Aorta (tissue), 5 donors: Measurements from ENCODE around the gene TSHZ2. TPM values are rescaled to one million over a fixed set of nuclear protein-coding genes. Genes with fewer than 3 reads are reported as not detected.

Experiments
- ATAC-seq: fragments of 200-7000 bp; cut with Tn5 transposase; one replicate; pipeline ENCODE4 v1.9.1; 2022; ENCODE audit warnings: moderate library complexity; ENCODE audit not compliant: low FRiP score
- DNase-seq, 2 donors: peaks; one replicate each; pipeline ENCODE4 v3.0.0-alpha.2; 2020
- H3K27ac ChIP-seq, 2 donors: one replicate each; pipeline ENCODE4 v1.5.1; 2013; ENCODE audit warnings: low read length in 2 of 2, mild to moderate bottlenecking in 2 of 2, moderate library complexity in 2 of 2, control low read depth in 1 of 2, inconsistent platforms in 1 of 2, low read depth in 1 of 2
- H3K27me3 ChIP-seq, 2 donors: one replicate each; pipeline ENCODE4 v1.6.1; 2013; ENCODE audit warnings: control low read depth in 1 of 2, low read length in 1 of 2, mild to moderate bottlenecking in 1 of 2, moderate library complexity in 1 of 2; ENCODE audit not compliant: insufficient read depth in 2 of 2, control insufficient read depth in 1 of 2
- H3K36me3 ChIP-seq, 2 donors: one replicate each; pipeline ENCODE4 v1.6.1; 2013; ENCODE audit warnings: control low read depth in 1 of 2, low read length in 1 of 2, mild to moderate bottlenecking in 1 of 2; ENCODE audit not compliant: insufficient read depth in 2 of 2, control insufficient read depth in 1 of 2
- H3K4me1 ChIP-seq, 2 donors: one replicate each; pipeline ENCODE4 v1.6.1; 2013; ENCODE audit warnings: low read length in 2 of 2, control low read depth in 1 of 2, mild to moderate bottlenecking in 1 of 2, moderate library complexity in 1 of 2; ENCODE audit not compliant: insufficient read depth in 2 of 2, control insufficient read depth in 1 of 2
- H3K4me3 ChIP-seq, 2 donors: one replicate each; pipeline ENCODE4 v1.5.1; 2013; ENCODE audit warnings: low read length in 2 of 2, control low read depth in 1 of 2, mild to moderate bottlenecking in 1 of 2
- H3K9me3 ChIP-seq: one replicate; pipeline ENCODE4 v1.6.1; 2013; ENCODE audit warnings: mild to moderate bottlenecking, low read length; ENCODE audit not compliant: control insufficient read depth
- WGBS, 2 donors: extraction: QIAGEN DNeasy Blood & Tissue Kit; methylation state at CpG; one replicate each; pipeline ENCODE4 v1.1.7; 2013; 5-methylcytosine and 5-hydroxymethylcytosine counted together
- intact Hi-C, 2 donors: fragments of 100-400 bp; cut with DNase I; formaldehyde crosslinking; loops; one replicate each; pipeline versions ENCODE4 v1.14.2 to v1.15.0; 2022
- polyA plus RNA-seq, 2 donors: library from polyadenylated mRNA; stranded (reverse); fragments of 200-250 nt; gene quantifications; one replicate each; pipeline ENCODE4 v1.2.3, GENCODE V29; 2013
- total RNA-seq, 2 donors: library from RNA; stranded (reverse); fragmentation: NEBNext Ultra II Directional; extraction: Animal tissue kit (Norgen Biotek cat#: 25700); gene quantifications; one replicate each; pipeline ENCODE4 v1.2.1, GENCODE V29; 2021
- donor health status: healthy with polysubstance abuse.
- donor health status: Bipolar disorder and iron deficiency.
- donor health status: DM: no; HTN: no; CAD: no.
- donor health status: DM: no; HTN: no; CAD: no.
- donor health status: DM: yes; HTN: yes; CAD: no.

TSHZ2 gene
- total and polyA plus RNA-seq, 4 donors = 0.08 to 95.4 (median 13.3) TPM

DNA sequence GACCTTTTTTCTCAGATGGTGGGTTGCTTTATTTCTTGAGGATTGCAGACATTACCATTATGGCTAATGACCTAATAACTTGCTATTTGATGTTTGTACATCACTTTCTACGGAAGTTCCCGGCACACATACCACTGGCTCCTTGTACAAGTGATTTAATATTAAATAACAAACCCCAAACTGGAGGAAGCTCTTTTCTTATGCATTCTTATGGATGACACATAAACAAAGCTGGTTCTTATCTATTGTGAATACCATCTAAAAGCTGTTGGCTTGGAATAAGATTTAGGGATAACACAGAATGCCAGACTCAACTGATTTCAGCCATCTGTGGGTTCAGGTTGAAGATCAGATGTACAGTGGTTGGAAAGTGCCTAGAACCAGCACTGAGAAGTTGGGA lies 272.6 kb downstream of the TSHZ2 start:
- Histone ChIP-seq H3K4me1 (no peaks in the 10 kb centered on the region), H3K27me3 (no peaks in the 10 kb centered on the region), H3K27ac (no peak overlapping the region), H3K4me3 (no peak overlapping the region), H3K36me3 (no peaks in the 10 kb centered on the region), H3K9me3 (no peaks in the 10 kb centered on the region)
- 72 to 90% methylated on average over 2 of the region's 2 CpGs for WGBS, 2 donors
- intact Hi-C loops = no loop called here
- ATAC-seq = no peak
- DNase-seq = no peak

DNA sequence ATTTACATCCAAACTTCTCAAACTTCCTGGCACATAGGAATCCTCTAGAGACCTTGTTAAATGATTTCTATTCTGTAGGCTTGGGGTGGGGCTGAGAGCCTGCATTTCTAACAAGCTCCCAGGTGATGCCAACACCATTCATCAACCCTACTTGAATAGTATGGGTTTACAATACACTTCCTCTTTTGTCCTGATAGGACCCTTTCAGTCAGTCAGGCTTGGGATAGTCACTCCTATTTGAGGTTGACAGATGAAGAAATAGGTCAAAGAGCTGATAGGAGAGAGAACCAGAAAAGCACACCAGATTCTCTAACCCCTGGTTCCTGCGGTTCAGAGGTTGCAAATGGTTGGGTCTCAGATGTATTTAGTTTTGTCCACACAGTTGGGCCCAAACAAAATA lies 273.4 kb downstream of the TSHZ2 start:
- ATAC-seq = no peak
- 96 to 100% methylated on average over 1 of the region's 1 CpG for WGBS, 2 donors
- no peak for DNase-seq
- Histone ChIP-seq H3K4me3 (no peak overlapping the region), H3K27me3 (no peaks in the 10 kb centered on the region), H3K36me3 (no peaks in the 10 kb centered on the region), H3K27ac (no peak overlapping the region), H3K4me1 (no peaks in the 10 kb centered on the region), H3K9me3 (no peaks in the 10 kb centered on the region)
- intact Hi-C loops = no loop called here

DNA sequence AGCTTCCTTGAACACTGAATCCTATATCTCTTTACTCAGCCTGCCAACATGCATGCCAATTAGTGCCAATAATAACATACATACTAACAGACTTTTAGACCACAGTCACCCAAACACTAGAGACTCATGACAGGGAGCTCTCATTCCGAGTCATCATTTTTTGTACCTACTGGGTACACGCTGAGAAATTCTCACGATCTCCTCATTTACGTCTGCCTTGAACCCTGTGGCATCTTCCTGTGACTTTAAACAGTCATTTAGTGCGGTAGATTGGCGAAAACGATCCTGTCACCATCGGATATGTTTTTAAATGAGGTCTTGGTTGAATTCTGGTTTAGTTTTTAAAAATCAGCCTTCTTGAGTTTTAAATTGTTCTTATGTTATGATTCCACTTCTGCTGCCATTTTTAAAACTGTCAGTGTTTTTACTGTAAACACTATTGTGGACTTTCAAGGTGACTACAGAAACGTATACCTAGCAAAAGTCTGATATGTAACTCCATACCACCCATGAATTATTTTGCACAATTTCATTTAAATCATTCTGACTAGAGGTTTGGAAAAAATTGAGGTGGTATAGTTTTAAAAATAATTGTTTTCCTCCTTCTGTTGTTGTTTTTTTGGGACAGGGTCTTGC lies 275.4 kb downstream of the TSHZ2 start:
- Histone ChIP-seq H3K27me3 (no peaks in the 10 kb centered on the region), H3K27ac (no peak overlapping the region), H3K4me3 (no peak overlapping the region), H3K4me1 (no peaks in the 10 kb centered on the region), H3K9me3 (no peaks in the 10 kb centered on the region), H3K36me3 (no peaks in the 10 kb centered on the region)
- DNase-seq (no peak), ATAC-seq (no peak)
- WGBS, 2 donors = 26 to 30% methylated on average over 9 of the region's 9 CpGs
- intact Hi-C loops = no loop called here

DNA sequence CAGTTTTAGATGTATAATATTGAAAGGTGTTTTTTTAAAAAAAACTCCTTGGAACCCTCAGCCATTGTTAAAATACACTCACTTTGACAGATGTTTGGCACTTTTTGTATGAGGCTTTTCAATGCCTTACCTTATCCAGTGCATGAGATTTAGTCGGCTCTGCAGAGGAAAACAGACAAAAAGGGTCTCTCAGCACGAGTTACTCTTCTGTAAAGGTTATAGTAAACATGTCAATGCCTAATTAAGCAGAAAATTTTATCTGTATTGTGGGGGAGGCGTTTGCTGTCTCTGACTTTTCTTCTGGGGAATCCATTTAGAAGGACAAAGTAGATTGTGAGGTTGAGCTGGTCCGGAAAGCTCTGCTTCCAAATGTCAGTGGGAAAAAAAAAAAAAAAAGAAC lies 278.3 kb downstream of the TSHZ2 start:
- no peaks in the 10 kb centered on the region for H3K27me3 ChIP-seq
- H3K4me3 ChIP-seq = no peak overlapping the region
- 63 to 72% methylated on average over 4 of the region's 4 CpGs for WGBS, 2 donors
- no peaks in the 10 kb centered on the region for H3K9me3 ChIP-seq
- H3K27ac ChIP-seq = no peak overlapping the region
- DNase-seq (no peak), ATAC-seq (no peak)
- intact Hi-C loops = no loop called here
- no peaks in the 10 kb centered on the region for H3K4me1 ChIP-seq
- H3K36me3 ChIP-seq = no peaks in the 10 kb centered on the region

DNA sequence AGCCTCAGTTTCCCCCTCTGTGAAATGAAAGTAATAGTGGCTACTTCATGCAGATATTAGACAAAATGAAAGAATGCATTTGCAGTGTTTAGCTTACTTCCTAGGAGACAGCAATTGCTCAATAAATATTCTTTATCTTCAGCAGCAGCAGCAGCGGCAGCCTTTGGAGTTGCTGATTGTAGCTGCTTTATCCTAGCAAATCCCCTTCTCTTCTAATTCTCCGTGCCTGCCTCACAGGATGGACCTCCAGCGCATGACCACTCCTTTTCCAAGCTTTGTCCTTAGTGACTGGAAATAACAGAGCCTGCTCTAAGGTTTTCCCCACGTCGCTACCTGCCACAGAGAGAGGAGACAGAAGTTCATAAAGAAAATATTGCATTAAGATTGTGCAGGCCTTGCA lies 279.8 kb downstream of the TSHZ2 start:
- Histone ChIP-seq H3K4me1 (no peaks in the 10 kb centered on the region), H3K36me3 (no peaks in the 10 kb centered on the region)
- intact Hi-C loops = no loop called here

DNA sequence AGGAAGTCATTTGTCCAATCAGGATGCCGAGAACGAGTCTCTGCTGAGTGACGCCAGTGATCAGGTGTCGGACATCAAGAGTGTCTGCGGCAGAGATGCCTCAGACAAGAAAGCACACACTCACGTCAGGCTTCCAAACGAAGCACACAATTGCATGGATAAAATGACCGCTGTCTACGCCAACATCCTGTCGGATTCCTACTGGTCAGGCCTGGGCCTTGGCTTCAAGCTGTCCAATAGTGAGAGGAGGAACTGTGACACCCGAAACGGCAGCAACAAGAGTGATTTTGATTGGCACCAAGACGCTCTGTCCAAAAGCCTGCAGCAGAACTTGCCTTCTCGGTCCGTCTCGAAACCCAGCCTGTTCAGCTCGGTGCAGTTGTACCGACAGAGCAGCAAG lies 281.5 kb downstream of the TSHZ2 start:
- Histone ChIP-seq H3K27ac (no peak overlapping the region), H3K4me3 (no peak overlapping the region)

More for the DNA sequence above, 279.8 kb downstream of the TSHZ2 start:
- no peaks in the 10 kb centered on the region for H3K9me3 ChIP-seq
- 82 to 90% methylated on average over 5 of the region's 5 CpGs for WGBS, 2 donors
- H3K4me3 ChIP-seq = no peak overlapping the region
- ATAC-seq (no peak), DNase-seq (no peak)
- H3K27me3 ChIP-seq = no peaks in the 10 kb centered on the region
- no peak overlapping the region for H3K27ac ChIP-seq

DNA sequence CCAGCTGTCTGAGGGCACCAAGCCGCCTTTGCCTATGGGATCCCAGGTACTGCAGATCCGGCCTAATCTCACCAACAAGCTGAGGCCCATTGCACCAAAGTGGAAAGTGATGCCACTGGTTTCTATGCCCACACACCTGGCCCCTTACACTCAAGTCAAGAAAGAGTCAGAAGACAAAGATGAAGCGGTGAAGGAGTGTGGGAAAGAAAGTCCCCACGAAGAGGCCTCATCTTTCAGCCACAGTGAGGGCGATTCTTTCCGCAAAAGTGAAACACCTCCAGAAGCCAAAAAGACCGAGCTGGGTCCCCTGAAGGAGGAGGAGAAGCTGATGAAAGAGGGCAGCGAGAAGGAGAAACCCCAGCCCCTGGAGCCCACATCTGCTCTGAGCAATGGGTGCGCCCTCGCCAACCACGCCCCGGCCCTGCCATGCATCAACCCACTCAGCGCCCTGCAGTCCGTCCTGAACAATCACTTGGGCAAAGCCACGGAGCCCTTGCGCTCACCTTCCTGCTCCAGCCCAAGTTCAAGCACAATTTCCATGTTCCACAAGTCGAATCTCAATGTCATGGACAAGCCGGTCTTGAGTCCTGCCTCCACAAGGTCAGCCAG lies 283.0 kb downstream of the TSHZ2 start:
- Histone ChIP-seq H3K9me3 (no peaks in the 10 kb centered on the region), H3K4me1 (no peaks in the 10 kb centered on the region), H3K27ac (no peak overlapping the region), H3K27me3 (no peaks in the 10 kb centered on the region), H3K36me3 (no peaks in the 10 kb centered on the region), H3K4me3 (no peak overlapping the region)
- ATAC-seq = no peak
- no peak for DNase-seq
- WGBS, 2 donors = 95% methylated on average over 18 of the region's 18 CpGs
- intact Hi-C loops = no loop called here

More for the DNA sequence above, 281.5 kb downstream of the TSHZ2 start:
- Histone ChIP-seq H3K4me1 (no peaks in the 10 kb centered on the region), H3K36me3 (no peaks in the 10 kb centered on the region), H3K9me3 (no peaks in the 10 kb centered on the region), H3K27me3 (no peaks in the 10 kb centered on the region)
- 93 to 94% methylated on average over 18 of the region's 18 CpGs for WGBS, 2 donors
- no peak for DNase-seq
- ATAC-seq = no peak
- intact Hi-C loops = no loop called here

DNA sequence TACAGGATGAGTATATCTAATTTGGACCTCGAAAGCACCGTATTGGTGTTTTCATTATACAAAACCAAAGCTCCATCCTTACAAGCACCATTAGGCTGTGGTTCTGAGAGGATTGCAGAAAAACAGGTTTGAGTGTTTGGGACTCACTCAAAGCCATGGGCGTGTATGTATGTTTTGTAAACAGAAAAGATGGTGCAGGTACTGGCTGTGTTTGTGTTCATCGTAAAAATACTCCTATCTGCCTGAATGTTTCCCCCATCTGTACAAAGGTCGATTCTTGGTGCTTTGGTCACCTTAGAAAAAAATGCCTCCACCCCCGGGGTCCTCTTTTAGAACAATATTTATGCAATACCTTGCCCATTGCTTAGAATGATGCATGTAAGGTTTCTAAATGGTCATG lies 286.6 kb downstream of the TSHZ2 start:
- H3K27ac ChIP-seq = no peak overlapping the region
- no peak overlapping the region for H3K4me3 ChIP-seq
- ATAC-seq = no peak
- H3K9me3 ChIP-seq = no peaks in the 10 kb centered on the region
- intact Hi-C loops = no loop called here
- 75 to 80% methylated on average over 6 of the region's 6 CpGs for whole genome bisulfite sequencing, 2 donors
- no peaks in the 10 kb centered on the region for H3K4me1 ChIP-seq
- no peaks in the 10 kb centered on the region for H3K36me3 ChIP-seq
- DNase-seq = no peak
- no peaks in the 10 kb centered on the region for H3K27me3 ChIP-seq

DNA sequence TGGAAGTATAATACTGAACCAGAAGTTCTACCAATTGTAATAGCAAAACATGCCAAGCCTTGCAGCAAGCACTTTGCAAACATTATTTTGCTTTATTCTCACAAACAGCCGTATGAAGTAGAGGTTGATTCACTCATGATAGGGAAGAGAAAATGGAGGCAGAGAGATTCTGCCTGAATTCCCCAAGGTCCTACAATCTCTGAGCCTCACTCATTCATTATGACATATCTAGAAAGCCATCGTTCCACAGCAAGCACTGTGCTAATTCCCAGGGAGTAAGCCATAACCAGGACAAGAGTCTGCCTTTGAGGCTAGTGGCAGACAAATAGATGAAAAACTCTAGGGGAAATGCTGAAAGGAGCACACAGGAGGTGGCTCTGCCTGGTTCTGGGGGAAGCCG lies 288.0 kb downstream of the TSHZ2 start:
- Histone ChIP-seq H3K9me3 (no peaks in the 10 kb centered on the region), H3K4me3 (no peak overlapping the region), H3K4me1 (no peaks in the 10 kb centered on the region), H3K36me3 (no peaks in the 10 kb centered on the region), H3K27ac (no peak overlapping the region), H3K27me3 (no peaks in the 10 kb centered on the region)
- DNase-seq (no peak), ATAC-seq (no peak)
- 32 to 43% methylated on average over 3 of the region's 3 CpGs for WGBS, 2 donors
- intact Hi-C loops = no loop called here
